Inferior parietal cortex (tissue), 1 donor: ENCODE measurements around the gene BEAN1.
"Not testable (repeated sequence)": the region's sequence is repeated elsewhere in the genome, so short reads cannot be mapped to it uniquely, and the experiment has no call there.

Experiments
- DNase-seq: peaks from one replicate; pipeline ENCODE4 v3.0.0-alpha.2; 2016; ENCODE audit errors: extremely low spot score

Gene BEAN1

GRCh38 chr16:66508914-66509496, 81.9 kb downstream of the BEAN1 start:
- no peak for DNase-seq

GRCh38 chr16:66509576-66509975, 82.5 kb downstream of the BEAN1 start:
- no peak for DNase-seq

GRCh38 chr16:66510298-66510697, 83.2 kb downstream of the BEAN1 start:
- DNase-seq, result no peak

DNA sequence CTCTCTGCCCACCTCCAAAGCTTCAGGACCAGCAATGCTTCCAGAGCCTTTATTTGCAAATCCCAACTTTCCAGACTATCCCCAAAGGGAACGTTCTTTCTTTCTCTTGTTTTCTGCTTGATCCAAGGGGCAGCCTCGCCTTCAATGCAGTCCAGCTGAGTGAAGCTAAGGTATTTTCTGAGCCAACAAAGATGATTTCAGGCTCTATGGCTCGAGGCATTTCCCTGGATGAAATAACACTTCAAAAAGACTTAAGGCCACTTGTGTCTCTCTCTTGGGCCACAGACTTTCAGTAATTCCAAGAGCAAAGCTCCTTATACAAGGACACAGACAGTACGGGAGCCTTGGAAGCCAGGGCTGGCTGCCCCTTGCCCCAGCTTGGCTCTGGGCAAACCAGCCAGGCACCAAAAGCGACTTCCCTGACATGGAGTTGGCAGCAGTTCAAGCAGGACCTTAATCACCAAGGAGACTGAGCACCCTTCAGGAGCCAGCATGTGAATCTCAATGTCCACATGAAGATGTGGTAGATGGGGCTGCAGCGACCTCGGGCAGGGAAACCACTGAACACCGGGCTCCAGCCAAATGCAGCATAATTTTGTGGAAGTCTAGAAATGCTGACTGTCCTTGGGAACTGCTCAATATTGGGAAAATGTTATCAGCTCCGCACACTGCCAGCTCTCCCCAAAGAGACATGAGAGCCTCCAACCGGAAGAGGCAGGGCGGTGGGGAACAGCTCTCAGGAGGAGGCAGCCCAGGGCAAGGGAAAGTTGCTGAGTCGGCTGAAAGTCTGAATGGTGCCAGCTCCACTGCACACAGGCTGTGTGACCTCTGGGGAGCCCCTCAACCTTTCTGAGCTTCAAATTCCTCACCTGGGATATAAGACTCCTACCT, 83.9 kb downstream of the BEAN1 start:
- no peak for DNase-seq

- DNase-seq, result no peak
These were observed 84.6 kb downstream of the BEAN1 start for GRCh38 chr16:66511602-66512271.

DNA sequence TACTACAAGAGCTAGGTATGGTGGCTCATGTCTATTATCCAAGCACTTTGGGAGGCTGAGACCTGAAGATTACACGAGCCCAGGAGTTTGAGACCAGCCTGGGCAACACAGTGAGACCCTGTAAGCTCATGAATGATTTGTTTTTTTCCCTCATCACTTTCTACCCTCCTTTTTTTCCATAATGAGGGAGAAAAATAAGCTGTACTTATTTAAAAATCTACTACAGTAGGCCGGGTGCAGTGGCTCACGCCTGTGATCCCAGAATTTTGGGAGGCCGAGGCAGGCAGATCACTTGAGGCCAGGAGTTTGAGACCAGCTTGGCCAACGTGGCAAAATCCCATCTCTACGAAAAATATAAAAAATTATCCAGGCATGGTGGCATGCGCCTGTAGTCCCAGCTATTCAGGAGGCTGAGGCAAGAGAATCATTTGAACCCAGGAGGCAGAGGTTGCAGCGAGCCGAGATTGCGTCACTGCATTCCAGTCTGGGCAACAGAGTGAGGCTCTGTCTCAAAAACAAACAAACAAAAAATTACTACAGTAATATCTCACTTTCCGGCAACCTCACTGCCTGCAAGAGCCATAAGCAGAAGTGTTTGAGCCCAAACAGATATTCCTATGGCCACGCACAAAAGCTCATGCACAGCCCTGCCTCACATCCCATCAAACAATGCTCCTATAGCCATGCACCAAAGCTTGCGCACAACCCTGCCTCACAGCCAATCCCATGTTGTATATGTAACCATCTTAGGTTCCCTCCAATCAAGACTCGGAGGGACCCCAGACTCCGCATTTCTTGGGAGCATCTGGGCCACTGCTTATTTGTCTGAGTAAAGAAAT, 85.4 kb downstream of the BEAN1 start:
- no peak for DNase-seq

GRCh38 chr16:66513111-66513723, 86.1 kb downstream of the BEAN1 start:
- DNase-seq, result no peak

DNA sequence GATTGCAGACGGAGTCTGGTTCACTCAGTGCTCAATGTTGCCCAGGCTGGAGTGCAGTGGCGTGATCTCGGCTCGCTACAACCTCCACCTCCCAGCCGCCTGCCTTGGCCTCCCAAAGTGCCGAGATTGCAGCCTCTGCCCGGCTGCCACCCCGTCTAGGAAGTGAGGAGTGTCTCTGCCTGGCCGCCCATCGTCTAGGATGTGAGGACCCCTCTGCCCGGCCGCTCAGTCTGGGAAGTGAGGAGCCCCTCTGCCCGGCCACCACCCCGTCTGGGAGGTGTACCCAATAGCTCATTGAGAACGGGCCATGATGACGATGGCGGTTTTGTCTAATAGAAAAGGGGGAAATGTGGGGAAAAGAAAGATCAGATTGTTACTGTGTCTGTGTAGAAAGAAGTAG, 87.3 kb downstream of the BEAN1 start:
- not testable (repeated sequence) for DNase-seq

DNA sequence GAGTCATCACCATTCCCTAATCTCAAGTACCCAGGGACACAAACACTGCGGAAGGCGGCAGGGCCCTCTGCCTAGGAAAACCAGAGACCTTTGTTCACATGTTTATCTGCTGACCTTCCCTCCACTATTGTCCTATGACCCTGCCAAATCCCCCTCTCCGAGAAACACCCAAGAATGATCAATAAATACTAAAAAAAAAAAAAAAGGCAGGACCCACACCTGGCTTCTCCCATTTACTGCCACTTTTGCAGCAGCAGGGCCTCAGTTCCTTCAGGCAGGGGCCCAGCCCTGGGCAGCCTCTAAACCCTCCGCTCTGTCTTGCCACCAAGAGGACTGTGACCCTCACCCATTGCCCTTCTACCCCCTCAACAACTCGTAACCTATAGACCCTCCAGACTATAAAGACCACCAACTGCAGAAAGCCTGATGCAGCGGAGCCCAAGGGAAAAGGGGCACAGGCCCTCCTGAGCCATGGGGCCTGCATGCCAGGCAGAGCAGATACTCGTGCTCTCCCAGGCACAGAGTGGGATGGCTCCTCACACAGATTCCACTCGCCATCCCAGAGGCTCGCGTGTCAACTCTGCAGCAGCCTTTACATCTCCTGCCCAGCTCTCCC, 88.0 kb downstream of the BEAN1 start:
- not testable (repeated sequence) for DNase-seq

- DNase-seq, result no peak
These were observed 88.8 kb downstream of the BEAN1 start for GRCh38 chr16:66515596-66516508.

GRCh38 chr16:66516509-66516807, 89.4 kb downstream of the BEAN1 start:
- DNase-seq, result no peak

DNA sequence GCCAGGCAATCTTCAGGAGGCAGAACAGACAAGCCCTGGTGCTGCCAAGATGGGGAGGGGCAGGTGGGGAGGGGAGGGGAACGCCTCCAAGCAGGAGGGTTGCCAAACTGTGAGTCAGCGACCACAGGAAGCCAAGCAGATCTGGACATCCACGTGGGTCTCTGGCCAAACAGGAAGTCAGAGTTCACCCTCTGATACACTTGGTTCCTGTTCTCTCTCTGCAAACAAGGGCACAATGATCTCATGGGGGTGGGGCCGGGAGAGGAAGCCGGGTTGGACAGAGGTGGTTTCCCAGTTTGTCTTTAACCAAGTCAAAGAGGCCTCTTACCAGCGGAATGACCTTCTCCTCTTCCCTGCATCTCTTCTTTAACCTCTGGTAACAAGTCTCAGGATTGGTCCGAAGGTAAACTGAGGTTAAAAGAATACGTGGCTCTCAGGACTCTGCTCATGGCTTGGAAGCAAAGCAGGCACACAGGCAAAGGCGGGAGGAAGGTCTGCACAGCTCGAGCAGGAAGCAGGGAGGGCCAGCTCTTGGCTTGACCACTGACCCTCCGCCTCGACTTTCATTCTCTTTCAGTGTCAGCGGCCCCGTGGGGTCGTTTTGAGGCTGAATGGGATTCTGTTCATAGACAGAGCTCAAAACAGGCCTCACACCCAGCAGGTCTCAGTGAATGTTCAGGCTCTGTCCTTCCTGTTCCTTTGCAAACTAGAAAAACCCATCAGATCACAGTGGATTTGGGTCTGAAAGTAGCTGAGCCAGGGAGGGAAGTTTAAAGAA, 89.9 kb downstream of the BEAN1 start:
- DNase-seq, result peak; percentile 87

DNA sequence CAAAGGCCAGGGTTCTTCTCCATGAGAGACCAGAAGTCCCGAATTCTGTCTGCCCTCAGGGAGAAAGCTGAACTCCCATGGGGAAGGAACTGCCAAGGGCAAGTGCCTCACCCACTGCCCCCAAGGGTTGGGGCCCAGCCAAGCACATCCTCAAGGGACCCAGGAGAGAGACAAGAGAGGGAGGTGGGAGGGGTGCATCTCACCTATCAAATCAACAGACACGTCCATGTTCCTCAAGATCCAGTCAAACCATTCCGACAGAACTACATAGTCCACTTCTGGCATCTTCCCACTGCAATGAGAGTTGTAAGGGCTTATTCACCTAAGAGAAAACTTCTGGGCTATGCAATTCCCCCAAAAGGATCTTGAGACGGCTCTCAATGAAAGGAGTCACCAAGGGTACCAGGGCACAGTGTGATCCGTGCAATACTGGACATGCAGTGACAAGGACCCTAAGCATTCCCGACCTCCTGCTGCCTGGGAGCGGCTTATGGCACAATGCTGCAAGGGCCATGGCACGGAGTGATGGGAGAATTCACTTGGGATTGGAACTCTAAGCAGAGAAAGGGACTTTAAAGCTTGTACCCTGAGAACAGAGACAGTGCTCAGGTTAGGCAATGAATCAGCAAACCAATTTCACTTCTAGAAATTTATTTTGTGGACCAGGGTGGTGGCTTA, 90.6 kb downstream of the BEAN1 start:
- no peak for DNase-seq

- DNase-seq, result no peak
These were observed 92.6 kb downstream of the BEAN1 start for GRCh38 chr16:66519482-66520373.

DNA sequence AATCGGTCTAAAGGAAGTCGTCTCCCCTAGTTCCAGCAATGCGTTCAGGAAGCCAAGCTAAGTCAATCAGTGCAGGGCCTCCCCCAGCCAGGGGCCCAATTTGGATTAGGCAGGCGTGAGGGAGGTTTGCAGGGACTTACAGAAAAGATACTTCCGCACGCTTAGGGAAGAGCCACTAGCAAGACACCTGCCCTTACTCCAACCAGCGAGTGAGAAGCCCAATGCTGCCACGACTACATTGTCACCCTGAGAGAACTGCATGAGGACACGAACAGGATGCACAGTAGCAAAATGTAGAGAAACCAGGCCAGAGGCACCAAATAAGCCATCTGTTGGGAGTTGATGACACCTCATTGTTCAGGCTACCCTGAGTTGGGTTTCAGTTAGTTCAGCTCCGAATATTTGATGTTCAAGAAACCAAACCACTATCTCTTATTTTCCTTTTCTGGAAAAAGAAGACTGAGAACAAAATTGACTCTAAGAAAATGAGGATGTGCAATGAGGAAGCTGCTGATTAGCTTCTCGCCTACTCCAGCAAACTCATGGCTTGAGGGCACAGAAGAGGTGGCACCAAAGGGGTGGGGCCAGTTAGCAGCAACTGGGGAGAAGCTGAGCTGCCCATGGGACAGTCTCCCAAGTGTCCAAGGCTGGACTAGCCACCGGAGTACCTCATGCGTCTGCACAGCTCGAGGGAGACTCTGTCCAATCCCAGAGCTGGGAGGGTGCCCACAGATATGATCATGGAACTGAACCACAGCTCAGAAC, 93.5 kb downstream of the BEAN1 start:
- DNase-seq, result no peak

DNA sequence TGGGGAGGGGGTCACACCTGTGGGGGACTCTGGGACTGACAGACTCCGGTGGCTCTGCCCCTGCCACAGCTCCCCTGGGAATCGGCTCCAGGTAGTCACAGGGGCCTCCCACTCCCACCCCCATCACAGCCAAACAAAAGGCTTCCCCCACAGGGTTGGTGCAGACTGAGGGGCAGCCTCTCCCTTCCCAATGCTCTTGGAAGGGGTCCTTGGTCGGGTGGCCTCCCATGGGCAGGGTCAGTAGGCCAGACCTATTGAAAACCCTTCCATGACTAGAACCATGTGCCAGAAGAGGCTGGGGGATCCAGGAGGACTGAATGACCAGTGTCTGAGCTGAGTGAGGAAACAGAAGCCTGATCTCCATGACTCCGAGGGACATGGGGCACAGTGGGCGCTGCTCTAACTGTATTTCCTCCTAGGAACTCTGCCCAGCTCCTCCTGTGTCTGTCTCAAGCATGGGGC, 94.2 kb downstream of the BEAN1 start:
- no peak for DNase-seq
